Neutrophil (primary cell): ENCODE results near the gene AIG1.

Source experiments
- H3K27ac ChIP-seq: fragments of 200-600 bp; sonication (generic); 2 replicates; pipeline ENCODE4 v1.5.1; 2016; ENCODE audit warnings: mild to moderate bottlenecking, moderate library complexity
- H3K27me3 ChIP-seq: fragments of 200-600 bp; sonication (generic); 2 replicates; pipeline ENCODE4 v1.6.0; 2016; ENCODE audit warnings: mild to moderate bottlenecking
- H3K36me3 ChIP-seq: fragments of 200-600 bp; sonication (generic); 2 replicates; pipeline ENCODE4 v1.5.1; 2017
- H3K4me1 ChIP-seq, 2 experiments: fragments of 200-600 bp in 1 of 2; sonication (generic) in 1 of 2; 1 replicate in 1 of 2; 2 replicates in 1 of 2; pipeline versions ENCODE4 v1.5.1 to v1.6.1; 2013 to 2016; ENCODE audit warnings: low read depth in 1 of 2, low read length in 1 of 2, mild to moderate bottlenecking in 1 of 2, moderate library complexity in 1 of 2; ENCODE audit not compliant: control insufficient read depth in 1 of 2, insufficient read depth in 1 of 2
- H3K4me3 ChIP-seq, 2 experiments: fragments of 200-600 bp in 1 of 2; sonication (generic) in 1 of 2; 1 replicate in 1 of 2; 2 replicates in 1 of 2; pipeline ENCODE4 v1.5.1; 2013 to 2016; ENCODE audit warnings: low read depth in 1 of 2, low read length in 1 of 2, mild to moderate bottlenecking in 1 of 2, moderate library complexity in 1 of 2
- H3K9me3 ChIP-seq: fragments of 200-600 bp; sonication (generic); 2 replicates; pipeline ENCODE4 v1.5.1; 2016
- TF ChIP-seq, protein P1 (sequence below): fragments of 200-600 bp; sonication (generic); IDR thresholded peaks from 2 replicates; pipeline ENCODE4 v1.5.1; 2016; ENCODE audit warnings: antibody characterized with exemption

Gene AIG1

DNA sequence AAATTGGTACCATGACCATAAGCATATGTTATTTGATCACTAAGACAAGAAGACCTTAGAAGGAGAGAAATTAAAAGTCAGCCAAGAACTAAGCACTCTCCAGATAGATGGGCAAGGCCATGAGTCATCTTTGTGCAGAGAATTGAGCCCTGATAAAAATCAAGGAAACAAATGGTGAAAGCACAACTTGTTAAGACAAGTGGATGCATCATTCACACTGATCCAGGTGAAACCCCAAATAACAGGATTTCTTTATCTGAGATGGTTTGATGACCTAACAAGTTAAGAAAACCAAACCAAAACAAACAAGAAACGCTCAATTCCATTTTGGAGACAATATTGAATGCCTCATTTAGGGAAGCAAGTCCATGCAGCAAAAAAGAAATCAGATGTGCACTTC, 268.2 kb downstream of the AIG1 start:
- Histone ChIP-seq H3K9me3 (no peaks in the 10 kb centered on the region), H3K27ac (no peak overlapping the region), H3K4me1 (peaks cover 4 to 10% of the 10 kb centered on the region in 2 experiments), H3K27me3 (no peaks in the 10 kb centered on the region), H3K36me3 (no peaks in the 10 kb centered on the region), H3K4me3 (no peak overlapping the region)
- TF ChIP-seq, protein P1, sequence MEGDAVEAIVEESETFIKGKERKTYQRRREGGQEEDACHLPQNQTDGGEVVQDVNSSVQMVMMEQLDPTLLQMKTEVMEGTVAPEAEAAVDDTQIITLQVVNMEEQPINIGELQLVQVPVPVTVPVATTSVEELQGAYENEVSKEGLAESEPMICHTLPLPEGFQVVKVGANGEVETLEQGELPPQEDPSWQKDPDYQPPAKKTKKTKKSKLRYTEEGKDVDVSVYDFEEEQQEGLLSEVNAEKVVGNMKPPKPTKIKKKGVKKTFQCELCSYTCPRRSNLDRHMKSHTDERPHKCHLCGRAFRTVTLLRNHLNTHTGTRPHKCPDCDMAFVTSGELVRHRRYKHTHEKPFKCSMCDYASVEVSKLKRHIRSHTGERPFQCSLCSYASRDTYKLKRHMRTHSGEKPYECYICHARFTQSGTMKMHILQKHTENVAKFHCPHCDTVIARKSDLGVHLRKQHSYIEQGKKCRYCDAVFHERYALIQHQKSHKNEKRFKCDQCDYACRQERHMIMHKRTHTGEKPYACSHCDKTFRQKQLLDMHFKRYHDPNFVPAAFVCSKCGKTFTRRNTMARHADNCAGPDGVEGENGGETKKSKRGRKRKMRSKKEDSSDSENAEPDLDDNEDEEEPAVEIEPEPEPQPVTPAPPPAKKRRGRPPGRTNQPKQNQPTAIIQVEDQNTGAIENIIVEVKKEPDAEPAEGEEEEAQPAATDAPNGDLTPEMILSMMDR = no peak

DNA sequence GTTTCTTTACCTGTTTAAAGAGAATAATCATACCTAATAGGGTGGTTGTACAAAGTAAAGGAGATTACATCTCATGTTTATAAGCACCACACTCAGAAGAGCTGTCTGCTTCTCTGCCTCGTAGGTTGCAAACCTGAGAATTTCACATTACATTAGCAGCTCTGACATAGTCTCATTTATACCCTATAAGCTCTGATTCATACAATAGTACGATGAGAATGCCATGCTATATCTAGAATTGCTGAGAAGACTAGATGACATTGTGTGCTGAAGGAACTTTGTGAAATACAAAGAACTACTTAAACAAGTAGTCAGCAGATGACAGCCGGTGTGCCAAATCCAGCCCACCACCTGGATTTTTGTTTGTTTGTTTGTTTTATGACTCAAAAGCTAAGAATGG, 268.6 kb downstream of the AIG1 start:
- TF ChIP-seq, protein P1 = no peak
- Histone ChIP-seq H3K9me3 (no peaks in the 10 kb centered on the region), H3K27me3 (no peaks in the 10 kb centered on the region), H3K4me1 (peaks cover 0 to 6% of the 10 kb centered on the region in 2 experiments), H3K4me3 (no peak overlapping the region), H3K36me3 (no peaks in the 10 kb centered on the region), H3K27ac (no peak overlapping the region)

- TF ChIP-seq, protein P1 = no peak
- Histone ChIP-seq H3K36me3 (no peaks in the 10 kb centered on the region), H3K4me1 (no peaks in the 10 kb centered on the region), H3K27ac (no peak overlapping the region), H3K4me3 (no peak overlapping the region), H3K27me3 (no peaks in the 10 kb centered on the region), H3K9me3 (no peaks in the 10 kb centered on the region)
Measured at GRCh38 chr6:143331362-143331761, 270.7 kb downstream of the AIG1 start.

GRCh38 chr6:143332153-143332845, 271.6 kb downstream of the AIG1 start:
- no peak overlapping the region for H3K27ac ChIP-seq
- no peak overlapping the region for H3K4me3 ChIP-seq
- H3K27me3 ChIP-seq = no peaks in the 10 kb centered on the region
- H3K4me1 ChIP-seq = no peaks in the 10 kb centered on the region
- TF ChIP-seq, protein P1 = no peak
- no peaks in the 10 kb centered on the region for H3K9me3 ChIP-seq
- H3K36me3 ChIP-seq = no peaks in the 10 kb centered on the region

DNA sequence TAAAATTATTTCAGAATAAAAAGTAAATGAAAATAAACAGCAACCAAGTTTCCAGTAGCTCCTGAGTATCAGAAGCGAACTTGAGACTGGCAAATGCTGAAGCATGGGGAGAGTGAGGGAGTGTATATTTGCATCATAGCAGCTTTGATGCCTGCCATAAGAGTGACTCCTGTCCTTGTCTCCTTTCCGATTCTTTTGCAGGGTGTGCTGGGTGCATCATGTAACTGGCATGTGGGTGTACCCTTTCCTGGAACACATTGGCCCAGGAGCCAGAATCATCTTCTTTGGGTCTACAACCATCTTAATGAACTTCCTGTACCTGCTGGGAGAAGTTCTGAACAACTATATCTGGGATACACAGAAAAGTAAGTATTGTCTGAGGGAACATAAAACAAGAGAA, 272.4 kb downstream of the AIG1 start:
- Histone ChIP-seq H3K4me3 (no peak overlapping the region), H3K27me3 (no peaks in the 10 kb centered on the region), H3K36me3 (no peaks in the 10 kb centered on the region), H3K9me3 (no peaks in the 10 kb centered on the region), H3K27ac (no peak overlapping the region), H3K4me1 (no peaks in the 10 kb centered on the region)
- TF ChIP-seq, protein P1 = no peak
